Fibroblast of pulmonary artery (primary cell): ENCODE measurements around the gene HMGN2.

ENCODE experiments used
- DNase-seq: peaks from one replicate; pipeline ENCODE4 v3.0.0-alpha.2; 2010; ENCODE audit warnings: low read depth
- H3K4me3 ChIP-seq: replicated peaks from 2 replicates; pipeline ENCODE4 v1.5.1; 2011; ENCODE audit warnings: low read depth, mild to moderate bottlenecking, control low read depth, low read length, moderate library complexity
- TF ChIP-seq, protein P1 (sequence below): IDR thresholded peaks from 2 replicates; pipeline ENCODE4 v1.5.1; 2011; ENCODE audit warnings: mild to moderate bottlenecking, control low read depth, low read length, inconsistent platforms; ENCODE audit errors: missing control alignments

Gene HMGN2

DNA sequence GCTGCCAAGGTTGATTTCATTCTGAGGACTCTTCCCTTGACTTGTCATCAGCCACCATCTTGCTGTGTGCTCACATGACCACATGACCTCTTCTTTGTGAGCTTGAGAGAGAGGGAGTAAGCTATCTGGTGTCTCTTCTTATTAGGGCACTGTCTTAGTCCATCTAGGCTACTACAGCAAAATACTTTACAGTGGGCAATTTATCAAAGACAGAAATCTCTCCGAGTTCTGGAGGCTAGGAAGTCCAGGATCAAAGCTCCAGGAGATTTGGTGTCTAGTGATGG is 45.5 kb downstream of the HMGN2 start:
- DNase-seq, result no peak
- TF ChIP-seq, protein P1, sequence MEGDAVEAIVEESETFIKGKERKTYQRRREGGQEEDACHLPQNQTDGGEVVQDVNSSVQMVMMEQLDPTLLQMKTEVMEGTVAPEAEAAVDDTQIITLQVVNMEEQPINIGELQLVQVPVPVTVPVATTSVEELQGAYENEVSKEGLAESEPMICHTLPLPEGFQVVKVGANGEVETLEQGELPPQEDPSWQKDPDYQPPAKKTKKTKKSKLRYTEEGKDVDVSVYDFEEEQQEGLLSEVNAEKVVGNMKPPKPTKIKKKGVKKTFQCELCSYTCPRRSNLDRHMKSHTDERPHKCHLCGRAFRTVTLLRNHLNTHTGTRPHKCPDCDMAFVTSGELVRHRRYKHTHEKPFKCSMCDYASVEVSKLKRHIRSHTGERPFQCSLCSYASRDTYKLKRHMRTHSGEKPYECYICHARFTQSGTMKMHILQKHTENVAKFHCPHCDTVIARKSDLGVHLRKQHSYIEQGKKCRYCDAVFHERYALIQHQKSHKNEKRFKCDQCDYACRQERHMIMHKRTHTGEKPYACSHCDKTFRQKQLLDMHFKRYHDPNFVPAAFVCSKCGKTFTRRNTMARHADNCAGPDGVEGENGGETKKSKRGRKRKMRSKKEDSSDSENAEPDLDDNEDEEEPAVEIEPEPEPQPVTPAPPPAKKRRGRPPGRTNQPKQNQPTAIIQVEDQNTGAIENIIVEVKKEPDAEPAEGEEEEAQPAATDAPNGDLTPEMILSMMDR, result no peak
- no peak overlapping the region for H3K4me3 ChIP-seq

DNA sequence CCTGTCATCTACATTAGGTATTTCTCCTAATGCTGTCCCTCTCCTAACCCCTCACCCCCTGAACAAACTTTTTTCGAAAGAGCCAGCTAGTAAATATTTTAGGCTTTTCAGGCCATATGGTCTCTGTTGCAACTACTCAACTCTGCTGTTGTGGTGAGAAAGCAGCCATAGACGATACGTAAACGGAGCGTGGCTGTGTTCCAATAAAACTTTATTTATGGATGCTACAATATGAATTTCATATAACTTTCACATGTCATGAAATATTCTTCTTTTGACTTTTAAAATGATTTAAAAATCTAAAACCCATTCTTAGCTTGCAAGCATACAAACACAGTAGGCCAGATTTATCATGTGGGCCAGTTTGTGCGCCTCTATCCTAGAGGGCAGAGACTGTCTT is 46.1 kb downstream of the HMGN2 start:
- TF ChIP-seq, protein P1, result no peak
- DNase-seq, result no peak
- H3K4me3 ChIP-seq, result no peak overlapping the region

DNA sequence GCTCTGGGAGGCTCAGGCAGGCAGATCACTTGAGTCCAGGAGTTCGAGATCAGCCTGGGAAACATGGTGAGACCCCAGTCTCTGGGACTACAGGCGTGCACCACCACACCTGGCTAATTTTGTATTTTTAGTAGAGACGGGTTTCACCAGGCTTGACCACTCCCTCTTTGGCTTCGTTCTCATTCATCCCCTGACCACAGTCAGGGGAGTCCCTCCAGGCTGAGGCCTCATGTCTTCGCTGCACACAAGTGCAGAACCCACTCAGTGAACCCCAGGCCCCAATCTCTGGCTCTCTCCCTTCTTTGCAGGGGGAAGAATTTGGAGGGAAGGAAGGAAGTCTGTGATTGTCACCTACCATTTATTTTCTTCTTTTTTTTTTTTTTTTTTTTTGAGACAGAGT is 48.1 kb downstream of the HMGN2 start:
- DNase-seq, result no peak
- TF ChIP-seq, protein P1, result no peak
- H3K4me3 ChIP-seq, result no peak overlapping the region

DNA sequence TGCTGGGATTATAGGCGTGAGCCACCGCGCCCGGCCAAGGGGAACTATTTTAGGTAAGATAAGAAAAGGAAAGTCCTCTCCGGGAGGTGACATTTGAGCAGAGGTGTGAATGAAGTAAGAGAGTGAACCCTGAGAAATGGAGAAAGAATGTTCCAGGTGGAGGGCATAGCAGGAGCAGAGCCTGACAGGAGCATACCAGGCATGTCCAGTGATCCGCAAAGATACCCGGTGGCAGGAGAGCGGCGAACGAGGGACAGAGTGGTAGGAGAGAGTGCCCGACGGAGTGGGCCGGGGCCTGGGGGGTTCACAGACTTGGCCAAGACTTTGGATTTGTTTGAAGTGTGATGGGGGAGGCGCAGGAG is 49.4 kb downstream of the HMGN2 start:
- TF ChIP-seq, protein P1, result no peak
- no peak overlapping the region for H3K4me3 ChIP-seq
- DNase-seq, result no peak

DNA sequence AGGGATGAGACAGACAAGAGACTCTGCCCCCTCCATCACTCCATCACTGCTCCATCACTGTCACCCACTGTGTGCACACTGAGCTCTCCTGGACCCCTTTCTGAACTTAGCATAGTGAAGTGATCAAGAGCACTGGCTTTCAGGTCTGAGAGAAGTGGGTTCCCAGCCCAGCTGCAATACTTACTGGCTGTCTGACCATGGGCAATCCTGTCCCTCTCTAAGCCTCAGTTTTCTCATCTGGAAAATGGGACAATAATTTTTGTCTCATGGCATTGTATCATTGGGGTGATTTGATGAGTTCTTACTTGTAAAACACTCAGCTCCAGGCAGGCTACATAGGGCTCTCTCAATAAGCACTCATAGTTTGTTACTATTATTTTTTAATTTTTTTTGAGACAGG is 49.8 kb downstream of the HMGN2 start:
- DNase-seq, result no peak
- TF ChIP-seq, protein P1, result no peak
- H3K4me3 ChIP-seq, result no peak overlapping the region

DNA sequence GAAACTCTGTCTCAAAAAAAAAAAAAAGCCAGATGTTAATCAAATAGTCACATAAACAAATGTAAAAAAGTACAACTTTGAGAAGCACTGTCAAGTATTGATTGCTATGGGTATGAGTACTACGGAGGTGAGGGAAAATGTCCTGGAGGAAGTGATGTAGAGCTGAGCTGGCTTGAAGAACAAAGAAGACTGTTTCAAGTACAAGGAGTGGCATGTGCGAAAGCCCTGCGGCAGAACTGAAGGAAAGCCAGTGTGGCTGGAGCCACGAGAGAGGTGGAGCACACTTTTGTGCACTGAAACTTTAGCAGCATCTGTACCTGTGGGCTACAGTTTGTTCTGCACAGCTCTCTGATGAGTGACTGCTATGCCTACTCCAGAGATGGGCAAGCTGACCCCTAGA is 51.9 kb downstream of the HMGN2 start:
- TF ChIP-seq, protein P1, result no peak
- no peak overlapping the region for H3K4me3 ChIP-seq
- DNase-seq, result no peak
